Measurements from ENCODE around the gene ZXDB.
"Not testable (repeated sequence)": the region's sequence is repeated elsewhere in the genome, so short reads cannot be mapped to it uniquely, and the experiment has no call there.

ZXDB gene

DNA sequence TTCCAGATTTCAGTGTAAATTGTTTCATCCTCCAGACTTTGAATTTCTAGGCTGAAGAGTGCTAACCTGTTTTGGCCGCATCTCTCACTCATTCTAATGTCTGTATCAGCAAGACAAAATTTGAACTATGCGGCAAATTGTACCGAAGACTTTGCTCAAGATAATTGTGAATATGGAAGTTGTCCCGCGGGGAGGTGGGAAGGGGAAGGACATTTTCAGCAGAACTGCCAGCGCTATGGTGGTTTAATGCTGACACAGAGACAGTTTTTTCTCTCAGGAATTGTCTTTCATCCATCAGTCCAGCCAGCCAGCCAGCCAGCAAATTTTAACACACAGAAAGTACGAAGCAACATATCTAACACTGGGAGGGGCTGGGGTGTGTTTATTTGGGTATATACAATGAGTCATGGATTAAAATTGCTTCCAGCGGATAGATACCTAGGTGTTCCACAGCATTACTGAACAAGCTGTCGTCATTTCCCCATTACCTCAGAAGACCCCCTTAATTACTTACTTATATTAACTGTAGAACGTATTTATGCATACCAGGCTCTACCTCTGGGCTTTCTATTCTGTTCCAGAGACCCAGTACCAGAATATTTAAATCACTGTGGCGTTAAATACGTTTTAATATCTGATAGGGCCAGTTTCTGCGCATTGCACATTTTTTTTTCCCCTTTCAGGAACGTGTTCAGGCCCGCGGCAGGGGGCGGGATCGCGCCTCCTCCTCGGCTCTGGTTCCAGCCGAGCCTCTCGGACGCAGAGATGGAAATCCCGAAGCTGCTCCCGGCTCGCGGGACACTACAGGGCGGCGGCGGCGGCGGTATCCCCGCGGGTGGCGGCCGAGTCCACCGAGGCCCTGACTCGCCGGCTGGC lies at the start of gene ZXDB:
Gene ZXDB, plus strand, starts transcription at position 728 of the 876 bp plus-strand sequence. Its CDS starts 38 bp downstream, at position 766.
- DNase-seq = peak; percentile 64

DNA sequence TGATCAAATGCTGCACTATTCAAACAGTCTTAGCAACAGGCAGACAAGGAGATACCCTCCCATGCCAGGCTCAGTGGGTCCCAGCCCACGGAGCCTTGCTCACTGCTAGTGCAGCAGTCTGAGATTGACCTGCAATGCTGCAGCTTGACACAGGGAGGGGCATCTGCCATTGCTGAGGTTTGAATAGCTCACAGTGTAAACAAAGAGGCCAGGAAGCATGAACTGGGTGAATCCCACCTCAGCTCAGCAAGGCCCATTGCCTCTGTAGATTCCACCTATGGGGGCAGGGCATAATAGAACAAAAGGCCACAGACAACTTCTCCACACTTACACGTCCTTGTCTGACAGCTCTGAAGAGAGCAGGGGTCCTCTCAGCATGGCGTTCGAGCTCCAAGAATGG lies 26.6 kb upstream of the ZXDB start:
- DNase-seq = no peak

DNA sequence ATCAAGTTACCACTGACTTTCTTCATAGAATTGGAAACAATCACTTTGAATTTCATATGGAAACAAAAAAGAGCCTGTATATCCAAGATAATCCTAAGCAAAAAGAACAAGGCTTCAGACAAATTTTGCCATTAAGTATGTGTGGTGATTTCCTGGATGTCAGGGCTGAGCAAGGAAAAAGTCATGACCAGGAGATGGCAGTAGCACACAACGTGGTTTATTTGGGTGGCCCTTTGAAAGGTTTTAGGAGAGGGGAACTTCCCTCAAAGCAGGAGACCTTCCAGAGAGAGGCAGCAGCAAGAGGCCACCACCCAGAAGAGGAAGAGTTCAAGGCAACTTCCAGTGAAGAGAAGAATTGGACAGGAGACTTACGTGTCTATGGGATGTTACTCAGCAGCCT lies 18.1 kb upstream of the ZXDB start:
- DNase-seq = peak; percentile 26

DNA sequence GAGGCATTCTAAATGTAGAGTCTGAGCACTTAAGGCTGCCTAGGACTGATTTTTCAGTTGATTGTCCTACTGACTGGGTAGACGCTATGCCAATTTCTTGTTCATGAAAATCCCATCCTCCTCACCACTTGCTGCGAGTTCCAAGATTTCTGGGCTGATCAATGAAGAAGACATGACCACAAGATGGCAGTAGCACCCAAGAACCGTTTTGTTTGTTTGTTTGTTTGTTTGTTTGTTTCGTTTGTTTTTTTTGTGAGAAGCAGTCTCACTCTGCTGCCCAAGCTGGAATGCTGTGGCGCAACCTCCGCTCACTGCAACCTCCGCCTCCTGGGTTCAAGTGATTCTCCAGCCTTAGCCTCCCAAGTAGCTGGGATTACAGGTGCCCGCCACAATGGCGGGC lies 8.9 kb upstream of the ZXDB start:
- DNase-seq = not testable (repeated sequence)

DNA sequence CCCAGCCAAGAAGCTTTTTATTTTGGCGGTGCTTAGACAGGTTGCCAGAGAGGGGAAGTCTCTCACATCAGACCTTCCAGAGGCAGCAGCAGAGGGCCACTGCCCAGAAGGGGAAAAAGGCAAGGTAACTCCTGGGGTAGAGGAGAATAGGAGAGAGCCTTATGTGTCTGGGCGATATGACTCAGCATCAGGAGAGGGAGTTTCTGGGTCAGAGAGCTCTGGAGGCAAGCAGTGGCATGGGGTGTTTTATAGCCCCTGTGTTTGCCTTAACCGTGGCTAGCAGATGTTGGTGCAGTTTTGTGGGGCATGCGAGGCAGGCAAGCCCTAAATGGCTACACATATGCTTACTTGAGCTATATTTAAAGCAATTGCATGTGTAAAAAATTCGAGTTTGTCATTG lies 8.3 kb upstream of the ZXDB start:
- no peak for DNase-seq

DNA sequence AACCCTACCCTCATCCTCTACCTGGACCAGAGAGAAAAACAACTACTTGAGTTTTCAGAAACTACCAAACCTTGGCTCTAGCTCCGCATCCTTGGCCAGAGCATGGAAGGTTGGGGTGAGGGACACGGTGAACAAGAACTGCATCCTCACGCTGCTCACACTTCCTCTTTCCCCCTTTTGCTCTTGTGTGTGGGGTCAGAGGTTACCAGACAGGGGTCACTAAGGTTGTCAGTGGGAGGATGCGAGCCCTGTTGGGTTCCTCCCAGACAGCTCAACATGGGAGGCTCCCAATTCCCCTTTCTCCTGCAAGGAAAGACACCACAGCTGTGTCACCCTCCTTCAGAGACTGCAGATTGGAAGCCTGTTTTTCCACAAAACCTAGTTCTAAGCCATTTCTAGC lies 5.5 kb upstream of the ZXDB start:
- DNase-seq = no peak

DNA sequence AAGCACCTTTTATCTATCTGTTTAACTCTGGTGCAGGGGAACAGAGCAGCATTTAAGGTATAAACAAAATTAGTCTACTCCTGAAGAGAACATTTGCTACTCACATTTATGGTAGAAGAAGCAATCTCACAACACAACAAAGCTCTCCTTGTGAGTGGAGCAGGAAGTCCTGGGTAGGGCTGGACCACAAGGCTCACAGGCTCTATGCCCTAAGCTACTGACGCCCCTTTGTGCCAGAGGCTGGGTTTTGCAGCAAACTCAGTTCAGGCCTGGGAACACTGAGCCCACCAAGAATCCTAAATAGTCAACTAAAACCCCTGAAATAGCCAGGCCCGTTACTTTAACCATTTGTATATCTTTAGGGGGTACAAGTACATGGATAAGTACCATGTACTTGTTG lies 4.7 kb upstream of the ZXDB start:
- DNase-seq = no peak

DNA sequence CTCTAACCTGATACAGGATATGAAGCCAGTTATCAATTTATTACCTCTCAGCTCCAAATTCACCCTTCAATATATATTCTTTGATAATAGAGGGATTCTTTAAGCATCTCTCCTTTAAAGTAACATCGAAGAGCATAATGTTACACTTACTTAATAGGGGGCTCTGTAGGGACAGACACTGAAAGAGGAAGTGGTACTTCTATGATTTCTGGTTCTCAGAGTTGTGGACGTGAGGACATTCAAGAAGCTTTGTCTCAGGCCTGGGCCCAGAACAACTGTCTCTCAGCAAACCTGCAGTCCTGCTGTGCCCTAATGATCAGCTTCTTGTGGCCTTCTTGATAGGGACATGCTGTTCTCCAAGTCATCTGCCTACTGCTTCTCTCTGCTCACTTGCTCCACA lies 4.2 kb upstream of the ZXDB start:
- DNase-seq = no peak

DNA sequence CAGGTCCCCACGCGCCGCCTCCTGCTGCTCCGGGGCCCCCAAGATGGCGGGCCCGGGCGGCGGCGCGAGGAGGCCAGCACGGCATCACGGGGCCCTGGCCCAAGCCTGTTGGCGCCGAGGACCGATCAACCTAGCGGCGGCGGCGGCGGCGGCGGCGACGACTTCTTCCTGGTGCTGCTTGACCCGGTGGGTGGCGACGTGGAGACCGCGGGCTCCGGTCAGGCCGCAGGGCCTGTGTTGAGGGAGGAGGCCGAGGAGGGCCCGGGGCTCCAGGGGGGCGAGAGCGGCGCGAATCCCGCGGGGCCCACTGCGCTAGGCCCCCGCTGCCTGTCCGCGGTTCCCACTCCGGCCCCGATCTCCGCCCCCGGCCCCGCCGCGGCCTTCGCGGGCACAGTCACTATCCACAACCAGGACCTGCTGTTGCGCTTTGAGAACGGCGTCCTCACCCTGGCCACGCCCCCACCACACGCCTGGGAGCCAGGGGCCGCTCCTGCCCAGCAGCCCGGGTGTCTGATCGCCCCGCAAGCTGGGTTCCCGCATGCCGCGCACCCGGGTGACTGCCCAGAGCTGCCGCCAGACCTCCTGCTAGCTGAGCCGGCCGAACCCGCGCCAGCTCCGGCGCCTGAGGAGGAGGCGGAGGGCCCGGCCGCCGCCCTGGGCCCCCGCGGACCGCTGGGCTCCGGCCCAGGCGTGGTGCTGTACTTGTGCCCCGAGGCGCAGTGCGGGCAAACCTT lies 516 bp downstream of the ZXDB start:
- DNase-seq = peak; percentile 14

DNA sequence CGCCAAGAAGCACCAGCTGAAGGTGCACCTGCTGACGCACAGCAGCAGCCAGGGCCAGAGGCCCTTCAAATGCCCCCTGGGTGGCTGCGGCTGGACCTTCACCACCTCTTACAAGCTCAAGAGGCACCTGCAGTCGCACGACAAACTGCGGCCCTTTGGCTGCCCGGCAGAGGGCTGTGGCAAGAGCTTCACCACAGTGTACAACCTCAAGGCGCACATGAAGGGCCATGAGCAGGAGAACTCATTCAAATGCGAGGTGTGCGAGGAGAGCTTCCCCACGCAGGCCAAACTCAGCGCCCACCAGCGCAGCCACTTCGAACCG lies 1.0 kb downstream of the ZXDB start:
- peak; percentile 2 for DNase-seq

DNA sequence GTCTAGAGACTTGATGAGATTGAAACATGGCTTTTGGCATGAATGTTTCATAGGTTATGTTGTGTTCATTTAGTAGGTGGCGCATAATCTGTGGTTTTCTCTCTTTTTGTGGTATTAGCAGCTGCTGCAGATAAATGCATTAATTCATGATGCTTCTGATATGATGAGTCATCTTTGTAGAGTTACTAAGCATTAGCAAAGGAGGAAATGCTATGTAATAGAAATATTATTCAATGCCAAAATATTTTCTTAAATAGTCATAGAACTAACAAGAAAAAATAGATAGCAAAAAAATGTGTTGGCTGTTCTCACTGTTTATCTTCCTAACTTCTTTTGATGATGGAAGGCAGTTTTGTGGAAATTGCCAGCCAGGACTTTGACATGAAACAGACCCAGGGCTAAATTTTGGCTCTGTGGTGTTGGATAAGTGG lies 3.6 kb downstream of the ZXDB start:
- peak; percentile 69 for DNase-seq

DNA sequence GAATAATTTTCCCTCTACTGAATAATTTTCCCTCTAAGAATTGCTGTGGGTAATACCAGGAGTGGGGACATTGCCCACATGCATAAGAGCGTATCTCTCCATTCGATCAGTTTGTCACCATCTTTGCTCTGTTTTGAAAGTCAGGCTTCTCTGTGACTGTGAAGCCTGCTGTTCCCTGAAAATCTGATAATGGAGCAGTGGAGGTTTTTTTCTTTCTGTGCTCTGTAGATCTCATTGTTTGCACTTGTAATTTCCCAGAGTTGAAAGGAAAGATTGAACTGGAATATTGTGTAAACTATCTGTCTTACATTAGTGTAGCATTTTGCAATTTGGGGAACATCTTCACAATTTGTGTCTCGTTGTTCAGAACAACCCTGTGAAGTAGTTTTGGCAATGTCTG lies 4.3 kb downstream of the ZXDB start:
- no peak for DNase-seq

DNA sequence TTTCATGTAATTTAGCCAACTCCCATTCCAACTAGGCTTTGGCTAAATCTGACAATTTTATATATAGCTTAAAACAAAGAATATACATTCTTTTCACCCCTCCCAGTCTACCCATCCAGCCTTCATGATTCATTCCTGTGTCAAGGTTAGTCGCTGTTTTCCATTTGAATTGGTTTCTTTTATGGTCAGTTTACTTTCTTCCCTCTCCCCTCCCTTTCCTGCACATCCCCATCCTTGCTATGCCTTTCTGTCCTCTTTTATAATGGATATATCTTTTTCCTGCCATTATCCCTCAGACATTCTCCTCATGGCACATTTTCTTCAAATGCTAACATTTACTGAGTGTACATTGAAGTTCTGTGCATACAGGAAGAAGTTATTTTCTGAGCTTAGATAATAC lies 4.7 kb downstream of the ZXDB start:
- no peak for DNase-seq

DNA sequence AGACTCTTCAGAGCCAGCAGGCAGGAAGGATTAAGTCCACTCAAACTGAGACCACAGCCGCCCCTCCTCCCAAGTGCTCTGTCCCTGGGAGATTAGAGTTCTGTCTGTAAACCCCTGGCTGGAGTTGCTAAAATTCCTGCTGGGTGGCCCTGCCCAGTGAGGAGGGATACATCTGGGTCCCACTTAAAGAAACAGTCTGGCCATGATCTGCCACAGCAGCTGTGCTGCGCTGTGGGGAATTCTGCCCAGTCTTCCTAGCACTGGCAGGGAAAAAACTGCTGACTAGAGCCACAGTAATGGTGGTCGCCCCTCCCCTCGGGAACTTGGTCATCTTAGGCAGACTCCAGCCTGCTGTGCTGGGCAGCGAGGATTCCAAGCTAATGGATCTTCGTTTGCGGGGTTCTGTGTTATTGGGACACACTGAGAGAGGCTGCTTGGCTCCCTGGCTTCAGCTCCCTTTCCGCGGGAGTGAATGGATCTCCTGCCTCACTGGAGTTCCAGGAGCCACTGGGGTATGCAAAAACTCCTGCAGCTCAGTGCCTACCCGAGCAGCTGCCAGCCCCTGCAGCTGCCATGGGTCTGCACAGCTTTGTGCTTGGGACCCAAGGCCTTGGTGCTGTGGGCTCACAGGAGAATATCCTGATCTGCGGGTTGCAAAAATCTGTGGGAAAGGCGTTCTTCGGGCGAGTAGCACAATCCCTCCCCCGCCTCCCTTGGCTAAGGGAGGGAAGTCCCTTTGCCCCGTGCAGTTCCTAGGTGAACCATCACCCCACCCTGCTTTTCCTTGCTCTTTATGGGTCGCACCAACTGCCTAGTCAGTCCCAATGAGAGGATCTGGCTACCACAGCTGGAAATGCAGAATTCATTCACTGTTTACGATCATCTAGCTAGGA lies 15.7 kb downstream of the ZXDB start:
- DNase-seq = no peak

DNA sequence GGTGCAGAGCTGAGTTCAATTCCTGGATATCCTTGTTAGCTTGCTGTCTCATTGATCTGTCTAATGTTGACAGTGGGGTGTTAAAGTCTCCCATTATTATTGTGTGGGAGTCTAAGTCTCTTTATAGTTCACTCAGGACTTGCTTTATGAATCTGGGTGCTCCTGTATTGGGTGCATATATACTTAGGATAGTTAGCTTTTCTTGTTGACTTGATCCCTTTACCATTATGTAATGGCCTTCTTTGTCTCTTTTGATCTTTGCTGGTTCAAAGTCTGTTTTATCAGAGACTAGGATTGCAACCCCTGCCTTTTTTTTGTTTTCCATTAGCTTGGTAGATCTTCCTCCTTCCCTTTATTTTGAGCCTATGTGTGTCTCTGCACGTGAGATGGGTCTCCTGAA lies 21.5 kb downstream of the ZXDB start:
- DNase-seq = not testable (repeated sequence)

DNA sequence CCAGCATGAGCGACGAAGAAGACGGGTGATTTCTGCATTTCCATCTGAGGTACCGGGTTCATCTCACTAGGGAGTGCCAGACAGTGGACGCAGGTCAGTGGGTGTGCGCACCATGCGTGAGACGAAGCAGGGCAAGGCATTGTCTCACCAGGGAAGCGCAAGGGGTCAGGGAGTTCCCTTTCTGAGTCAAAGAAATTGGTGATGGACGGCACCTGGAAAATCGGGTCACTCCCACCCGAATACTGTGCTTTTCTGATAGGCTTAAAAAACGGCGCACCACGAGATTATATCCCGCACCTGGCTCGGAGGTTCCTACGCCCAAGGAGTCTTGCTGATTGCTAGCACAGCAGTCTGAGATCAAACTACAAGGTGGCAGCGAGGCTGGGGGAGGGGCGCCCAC lies 37.6 kb downstream of the ZXDB start:
- DNase-seq = not testable (repeated sequence)

DNA sequence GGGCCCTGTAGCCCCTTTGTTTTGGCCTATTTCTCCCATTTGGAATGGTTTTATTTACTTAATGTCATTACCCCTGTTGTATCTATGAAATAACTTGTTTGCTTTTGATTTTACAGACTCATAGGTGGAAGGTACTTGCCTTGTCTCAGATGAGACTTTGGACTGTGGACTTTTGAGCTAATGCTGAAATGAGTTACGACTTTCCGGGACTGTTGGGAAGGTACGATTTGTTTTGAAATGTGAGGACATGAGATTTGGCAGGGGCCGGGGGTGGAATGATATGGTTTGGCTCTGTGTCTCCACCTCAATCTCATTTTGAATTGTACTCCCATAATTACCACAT lies 48.8 kb downstream of the ZXDB start:
- DNase-seq = no peak

DNA sequence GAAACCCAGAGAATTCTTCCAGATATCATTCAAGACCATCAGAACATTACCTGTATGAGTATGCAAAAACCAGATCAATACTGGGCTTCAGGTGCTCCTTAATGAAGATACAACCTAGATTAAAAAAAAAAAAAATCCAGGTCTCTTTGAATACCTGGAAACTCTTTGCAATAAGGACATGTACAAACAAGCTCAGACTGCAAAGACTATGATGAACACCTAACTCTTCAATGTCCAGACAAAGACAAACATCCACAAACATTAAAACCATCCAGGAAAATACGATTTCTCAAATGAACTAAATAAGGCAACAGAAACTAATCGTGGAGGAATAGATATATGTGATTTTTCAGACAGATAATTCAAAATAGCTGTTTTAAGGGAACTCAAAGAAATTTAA lies 49.5 kb downstream of the ZXDB start:
- no peak for DNase-seq

DNA sequence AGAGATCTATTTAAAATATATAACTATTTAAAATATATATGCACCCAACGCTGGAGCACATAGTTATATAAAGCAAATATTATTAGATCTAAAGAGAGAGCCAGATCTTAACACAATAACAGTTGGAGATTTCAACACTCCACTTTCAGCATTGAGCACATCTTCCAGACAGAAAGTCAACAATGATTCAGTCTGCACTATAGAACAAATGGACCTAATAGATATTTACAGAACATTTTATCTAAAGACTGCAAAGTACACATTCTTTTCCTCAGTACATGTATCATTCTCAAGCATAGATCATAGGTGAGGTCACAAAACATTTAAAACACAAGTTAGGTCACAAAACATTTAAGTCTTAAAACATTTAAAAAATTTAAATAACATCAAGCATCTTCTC lies 51.9 kb downstream of the ZXDB start:
- no peak for DNase-seq

DNA sequence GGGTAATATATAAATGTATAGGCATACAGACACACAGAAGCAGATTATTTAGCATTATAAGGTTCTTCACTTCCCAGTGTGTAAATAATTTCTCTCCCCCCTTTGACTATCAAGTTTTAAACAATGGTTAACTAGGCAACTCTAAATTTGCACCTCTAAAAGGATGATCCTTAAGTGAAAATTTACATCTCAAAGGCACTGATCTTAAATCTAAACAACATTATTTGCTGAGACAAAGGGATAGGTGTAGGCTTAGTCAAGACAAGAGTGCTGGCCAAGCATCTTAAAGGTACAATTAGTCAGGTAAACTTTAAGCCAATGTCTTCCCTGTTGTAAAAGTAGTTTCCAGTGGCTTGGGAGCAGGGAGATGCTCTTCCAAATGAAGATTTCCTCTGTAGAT lies 55.2 kb downstream of the ZXDB start:
- DNase-seq = no peak

Measured in CD4-positive, alpha-beta T cell treated with Interleukin-4 for 4 hours (primary cell).